ENCODE measurements around the gene PDE1A.
"Not testable (repeated sequence)": the region's sequence is repeated elsewhere in the genome, so short reads cannot be mapped to it uniquely, and the experiment has no call there.

The PDE1A gene

GRCh38 chr2:182386267-182386880 is 40.5 kb downstream of the PDE1A start:
- H3K36me3 Mint-ChIP-seq; H3K4me1 Mint-ChIP-seq; ATAC-seq (ENCODE audit: low read depth); H3K4me3 Mint-ChIP-seq; H3K27me3 Mint-ChIP-seq; DNase-seq (ENCODE audit: low spot score in 2 of 2); H3K27ac Mint-ChIP-seq: not testable (repeated sequence)
- H3K9me3 Mint-ChIP-seq: peaks cover 17% of the 10 kb centered on the region

DNA sequence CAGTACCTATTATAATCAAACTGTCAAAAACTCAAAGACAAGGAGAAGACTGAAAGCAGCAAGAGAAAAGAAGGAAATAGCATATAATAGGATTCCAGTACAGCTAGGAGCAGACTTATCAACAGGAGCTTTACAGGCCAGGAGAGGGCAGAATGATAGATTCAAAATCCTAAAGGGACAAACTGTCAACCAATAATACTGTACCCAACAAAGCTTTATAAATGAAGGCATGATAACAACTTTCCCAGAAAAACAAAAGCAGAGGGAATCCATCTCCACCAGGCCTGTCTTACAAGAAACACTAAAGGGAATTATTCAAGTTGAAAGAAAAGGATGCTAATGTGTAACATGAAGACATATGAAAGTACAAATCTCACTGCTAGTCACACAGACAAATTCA is 42.0 kb downstream of the PDE1A start:
- no peak overlapping the region for H3K27ac Mint-ChIP-seq
- ATAC-seq (ENCODE audit: low read depth): no peak
- peaks cover 17% of the 10 kb centered on the region for H3K9me3 Mint-ChIP-seq
- H3K4me1 Mint-ChIP-seq: no peaks in the 10 kb centered on the region
- DNase-seq (ENCODE audit: low spot score in 2 of 2): no peak
- H3K4me3 Mint-ChIP-seq: no peak overlapping the region
- no peaks in the 10 kb centered on the region for H3K36me3 Mint-ChIP-seq
- no peaks in the 10 kb centered on the region for H3K27me3 Mint-ChIP-seq

DNA sequence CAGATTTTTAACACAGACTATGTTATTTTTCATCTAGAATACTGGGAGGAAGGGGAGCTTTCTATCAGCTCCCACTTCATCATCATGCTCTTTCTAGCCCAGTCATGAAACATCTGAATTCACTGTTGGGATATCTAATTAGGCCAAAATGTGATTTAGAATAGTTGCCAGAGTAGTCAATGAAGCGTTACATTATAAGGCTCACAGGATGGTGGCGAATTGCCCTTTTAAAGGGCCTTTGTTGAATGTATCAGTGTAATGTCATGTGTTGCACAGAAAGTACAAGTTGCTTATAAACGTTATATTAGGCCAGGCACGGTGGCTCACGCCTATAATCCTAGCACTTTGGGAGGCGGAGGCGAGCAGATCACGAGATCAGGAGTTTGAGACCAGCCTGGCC is 45.6 kb downstream of the PDE1A start:
- no peaks in the 10 kb centered on the region for H3K27me3 Mint-ChIP-seq

GRCh38 chr2:182379241-182379640 is 47.6 kb downstream of the PDE1A start:
- H3K36me3 Mint-ChIP-seq: no peaks in the 10 kb centered on the region
- peaks cover 8% of the 10 kb centered on the region for H3K9me3 Mint-ChIP-seq
- no peaks in the 10 kb centered on the region for H3K27me3 Mint-ChIP-seq
- no peak overlapping the region for H3K27ac Mint-ChIP-seq
- H3K4me3 Mint-ChIP-seq: no peak overlapping the region
- DNase-seq (ENCODE audit: low spot score in 2 of 2): no peak
- no peak for ATAC-seq (ENCODE audit: low read depth)
- no peaks in the 10 kb centered on the region for H3K4me1 Mint-ChIP-seq

More for the DNA sequence above, 45.6 kb downstream of the PDE1A start:
- H3K4me1 Mint-ChIP-seq: no peaks in the 10 kb centered on the region
- DNase-seq (ENCODE audit: low spot score in 2 of 2): no peak
- no peak for ATAC-seq (ENCODE audit: low read depth)
- no peaks in the 10 kb centered on the region for H3K36me3 Mint-ChIP-seq
- peaks cover 19% of the 10 kb centered on the region for H3K9me3 Mint-ChIP-seq
- H3K4me3 Mint-ChIP-seq: no peak overlapping the region
- H3K27ac Mint-ChIP-seq: no peak overlapping the region

DNA sequence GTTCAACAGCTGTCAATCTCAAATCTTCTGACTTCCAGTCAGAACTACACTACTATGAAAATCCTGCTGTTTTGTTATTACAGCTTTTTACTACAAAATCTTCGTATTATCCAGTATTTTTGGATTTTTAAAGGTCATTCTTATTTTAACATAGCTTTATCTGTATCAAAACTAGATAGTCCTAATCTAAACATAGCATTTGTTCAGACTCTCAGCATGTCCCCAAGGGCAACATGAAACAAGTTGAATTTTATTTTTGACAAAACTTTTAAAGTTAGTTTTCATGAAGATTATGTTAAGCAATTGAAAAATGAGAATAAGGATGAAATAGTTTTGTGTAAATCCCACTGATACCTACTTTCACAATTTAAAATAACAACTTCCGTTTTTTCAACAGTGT is 48.1 kb downstream of the PDE1A start:
- Mint-ChIP-seq H3K4me3 (no peak overlapping the region), H3K27ac (no peak overlapping the region), H3K27me3 (no peaks in the 10 kb centered on the region), H3K4me1 (no peaks in the 10 kb centered on the region), H3K36me3 (no peaks in the 10 kb centered on the region), H3K9me3 (peaks cover 8% of the 10 kb centered on the region)
- ATAC-seq (ENCODE audit: low read depth) (no peak), DNase-seq (ENCODE audit: low spot score in 2 of 2) (no peak)

GRCh38 chr2:182377467-182377866 is 49.4 kb downstream of the PDE1A start:
- ATAC-seq (ENCODE audit: low read depth) (no peak), DNase-seq (ENCODE audit: low spot score in 2 of 2) (no peak)
- Mint-ChIP-seq H3K4me1 (no peaks in the 10 kb centered on the region), H3K4me3 (no peak overlapping the region), H3K9me3 (peaks cover 8% of the 10 kb centered on the region), H3K36me3 (no peaks in the 10 kb centered on the region), H3K27ac (no peak overlapping the region), H3K27me3 (no peaks in the 10 kb centered on the region)

DNA sequence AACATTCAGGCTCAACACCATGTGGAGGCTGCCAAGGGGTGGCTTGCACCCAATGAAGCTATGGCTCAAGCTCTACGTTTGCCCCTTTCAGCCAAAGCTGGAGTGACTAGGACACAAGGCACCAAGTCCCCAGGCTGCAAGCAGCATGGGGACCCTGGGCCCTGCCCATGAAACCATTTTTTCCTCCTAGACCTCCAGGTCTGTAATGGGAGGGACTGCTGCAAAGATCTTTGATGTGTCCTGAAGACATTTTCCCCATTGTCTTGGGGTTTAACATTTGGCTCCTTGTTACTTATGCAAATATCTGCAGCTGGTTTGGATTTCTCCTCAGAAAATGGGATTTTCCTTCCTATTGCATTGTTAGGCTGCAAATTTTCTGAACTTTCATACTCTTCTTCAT is 51.0 kb downstream of the PDE1A start:
- ATAC-seq (ENCODE audit: low read depth) (no peak), DNase-seq (ENCODE audit: low spot score in 2 of 2) (no peak)
- peaks cover 8% of the 10 kb centered on the region for H3K9me3 Mint-ChIP-seq
- H3K36me3 Mint-ChIP-seq: no peaks in the 10 kb centered on the region
- no peaks in the 10 kb centered on the region for H3K27me3 Mint-ChIP-seq
- no peak overlapping the region for H3K27ac Mint-ChIP-seq
- H3K4me3 Mint-ChIP-seq: no peak overlapping the region
- H3K4me1 Mint-ChIP-seq: no peaks in the 10 kb centered on the region

DNA sequence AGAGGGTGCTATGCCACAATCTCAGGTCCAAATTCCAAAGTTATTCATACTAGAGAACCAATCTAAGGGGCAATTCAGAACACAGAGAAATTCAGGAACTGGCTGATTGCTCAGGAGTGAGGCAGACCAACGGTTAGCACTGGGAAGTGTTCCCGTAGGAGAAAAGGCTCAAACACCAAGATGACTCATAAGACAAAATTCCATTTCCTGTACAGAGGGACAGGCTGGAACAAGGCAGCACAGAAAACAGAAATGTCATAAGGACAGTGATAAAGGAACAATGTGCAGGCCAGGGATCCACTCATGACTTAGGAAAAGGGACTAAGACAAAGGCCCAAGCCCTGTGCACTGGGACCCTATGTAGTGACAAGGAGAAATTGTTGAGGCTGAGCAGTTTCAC is 54.2 kb downstream of the PDE1A start:
- no peak overlapping the region for H3K27ac Mint-ChIP-seq
- peaks cover 9% of the 10 kb centered on the region for H3K9me3 Mint-ChIP-seq
- DNase-seq (ENCODE audit: low spot score in 2 of 2) (no peak), ATAC-seq (ENCODE audit: low read depth) (no peak)
- no peak overlapping the region for H3K4me3 Mint-ChIP-seq
- no peaks in the 10 kb centered on the region for H3K4me1 Mint-ChIP-seq
- no peaks in the 10 kb centered on the region for H3K36me3 Mint-ChIP-seq
- H3K27me3 Mint-ChIP-seq: peaks cover 2% of the 10 kb centered on the region

GRCh38 chr2:182368996-182369395 is 57.8 kb downstream of the PDE1A start:
- H3K36me3 Mint-ChIP-seq: no peaks in the 10 kb centered on the region
- no peak for ATAC-seq (ENCODE audit: low read depth)
- DNase-seq (ENCODE audit: low spot score in 2 of 2): no peak
- peaks cover 5% of the 10 kb centered on the region for H3K9me3 Mint-ChIP-seq
- H3K27ac Mint-ChIP-seq: no peak overlapping the region
- H3K4me1 Mint-ChIP-seq: no peaks in the 10 kb centered on the region
- peaks cover 2% of the 10 kb centered on the region for H3K27me3 Mint-ChIP-seq
- no peak overlapping the region for H3K4me3 Mint-ChIP-seq

- Mint-ChIP-seq H3K9me3 (peaks cover 5% of the 10 kb centered on the region), H3K4me1 (no peaks in the 10 kb centered on the region)
Observed at GRCh38 chr2:182368446-182368845, 58.4 kb downstream of the PDE1A start.

GRCh38 chr2:182367401-182367800 is 59.4 kb downstream of the PDE1A start:
- no peaks in the 10 kb centered on the region for H3K36me3 Mint-ChIP-seq
- H3K27me3 Mint-ChIP-seq: peaks cover 2% of the 10 kb centered on the region
- DNase-seq (ENCODE audit: low spot score in 2 of 2) (no peak), ATAC-seq (ENCODE audit: low read depth) (no peak)
- no peak overlapping the region for H3K27ac Mint-ChIP-seq
- peaks cover 3% of the 10 kb centered on the region for H3K9me3 Mint-ChIP-seq
- no peak overlapping the region for H3K4me3 Mint-ChIP-seq
- no peaks in the 10 kb centered on the region for H3K4me1 Mint-ChIP-seq

More at GRCh38 chr2:182368446-182368845, 58.4 kb downstream of the PDE1A start:
- DNase-seq (ENCODE audit: low spot score in 2 of 2) (no peak), ATAC-seq (ENCODE audit: low read depth) (no peak)
- Mint-ChIP-seq H3K27ac (no peak overlapping the region), H3K27me3 (peaks cover 2% of the 10 kb centered on the region), H3K36me3 (no peaks in the 10 kb centered on the region), H3K4me3 (no peak overlapping the region)

GRCh38 chr2:182366628-182367027 is 60.2 kb downstream of the PDE1A start:
- no peak overlapping the region for H3K4me3 Mint-ChIP-seq
- H3K27ac Mint-ChIP-seq: no peak overlapping the region
- no peaks in the 10 kb centered on the region for H3K36me3 Mint-ChIP-seq
- peaks cover 3% of the 10 kb centered on the region for H3K9me3 Mint-ChIP-seq
- DNase-seq (ENCODE audit: low spot score in 2 of 2) (no peak), ATAC-seq (ENCODE audit: low read depth) (no peak)
- peaks cover 2% of the 10 kb centered on the region for H3K27me3 Mint-ChIP-seq
- H3K4me1 Mint-ChIP-seq: no peaks in the 10 kb centered on the region

GRCh38 chr2:182365855-182366254 is 61.0 kb downstream of the PDE1A start:
- DNase-seq (ENCODE audit: low spot score in 2 of 2) (no peak), ATAC-seq (ENCODE audit: low read depth) (no peak)
- Mint-ChIP-seq H3K4me1 (no peaks in the 10 kb centered on the region), H3K36me3 (no peaks in the 10 kb centered on the region), H3K27ac (no peak overlapping the region), H3K9me3 (peaks cover 3% of the 10 kb centered on the region), H3K27me3 (peaks cover 2% of the 10 kb centered on the region), H3K4me3 (no peak overlapping the region)

DNA sequence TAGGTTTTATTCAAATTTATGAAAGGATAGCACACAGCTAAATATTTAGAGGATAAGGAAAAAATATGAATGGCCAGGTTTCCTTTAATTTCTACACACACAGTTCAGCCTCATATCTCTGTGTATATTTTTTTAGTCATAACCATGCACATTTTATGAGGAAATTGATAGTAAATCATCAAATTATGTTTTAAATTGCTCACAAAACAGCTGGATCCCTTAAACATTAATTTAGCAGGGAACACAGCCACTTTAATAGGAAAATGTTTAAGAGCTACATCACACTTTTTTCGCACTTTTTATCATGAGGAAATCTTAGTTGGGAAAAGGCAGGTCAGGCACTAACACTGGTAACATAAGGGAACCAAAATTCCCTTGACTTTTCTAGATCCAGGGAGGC is 65.4 kb downstream of the PDE1A start:
- peaks cover 3% of the 10 kb centered on the region for H3K9me3 Mint-ChIP-seq
- no peak overlapping the region for H3K4me3 Mint-ChIP-seq
- H3K27me3 Mint-ChIP-seq: no peaks in the 10 kb centered on the region
- no peak for ATAC-seq (ENCODE audit: low read depth)
- H3K27ac Mint-ChIP-seq: no peak overlapping the region
- DNase-seq (ENCODE audit: low spot score in 2 of 2): no peak
- H3K4me1 Mint-ChIP-seq: no peaks in the 10 kb centered on the region
- no peaks in the 10 kb centered on the region for H3K36me3 Mint-ChIP-seq

- Mint-ChIP-seq H3K36me3 (no peaks in the 10 kb centered on the region), H3K9me3 (peaks cover 3% of the 10 kb centered on the region), H3K27ac (no peak overlapping the region), H3K27me3 (no peaks in the 10 kb centered on the region), H3K4me1 (no peaks in the 10 kb centered on the region), H3K4me3 (no peak overlapping the region)
- DNase-seq (ENCODE audit: low spot score in 2 of 2) (no peak), ATAC-seq (ENCODE audit: low read depth) (no peak)
Observed at GRCh38 chr2:182360663-182361260, 66.1 kb downstream of the PDE1A start.
